Right lobe of liver (tissue), 6 donors: ENCODE data around the gene SLC41A3. TPM values are rescaled to one million over a fixed set of nuclear protein-coding genes. Genes with fewer than 3 reads are reported as not detected.

Experiments
- ATAC-seq, 4 donors: fragments of 200-7000 bp; cut with Tn5 transposase; one replicate each; pipeline ENCODE4 v1.9.1; 2020; ENCODE audit warnings: mild to moderate bottlenecking in 4 of 4, moderate library complexity in 4 of 4
- DNase-seq, 3 donors: peaks; one replicate each; pipeline ENCODE4 v3.0.0-alpha.2; 2020
- H3K27ac ChIP-seq, 3 donors: fragments of 200-600 bp; one replicate each; pipeline ENCODE4 v1.8.0; 2022
- H3K27me3 ChIP-seq, 2 donors: fragments of 200-600 bp; one replicate each; pipeline ENCODE4 v1.8.0; 2022
- H3K36me3 ChIP-seq, 4 donors: fragments of 200-600 bp; sonication (generic) in 1 of 4; one replicate each; pipeline versions ENCODE4 v1.5.1 to v1.8.0; 2017 to 2022; ENCODE audit warnings: control low read depth in 1 of 4
- H3K4me1 ChIP-seq, 4 donors: fragments of 200-600 bp; sonication (generic) in 1 of 4; one replicate each; pipeline versions ENCODE4 v1.5.1 to v1.8.0; 2017 to 2022; ENCODE audit warnings: control low read depth in 1 of 4
- H3K4me3 ChIP-seq, 3 donors: fragments of 200-600 bp; one replicate each; pipeline ENCODE4 v1.8.0; 2022
- H3K9me3 ChIP-seq, 4 donors: fragments of 200-600 bp; sonication (generic) in 1 of 4; one replicate each; pipeline versions ENCODE4 v1.5.1 to v1.8.0; 2017 to 2022; ENCODE audit warnings: control low read depth in 1 of 4
- POLR2A ChIP-seq: fragments of 450-650 bp; IDR thresholded peaks from one replicate; pipeline ENCODE4 v1.6.1; 2017; ENCODE audit warnings: antibody characterized with exemption, mild to moderate bottlenecking
- WGBS: methylation state at CpG from one replicate; pipeline ENCODE4 v1.1.6; 2018; ENCODE audit warnings: low coverage, low lambda C conversion rate; ENCODE audit not compliant: insufficient coverage; ENCODE audit errors: missing lambda C conversion rate; 5-methylcytosine and 5-hydroxymethylcytosine counted together
- intact Hi-C, 2 donors: fragments of 100-400 bp; cut with DNase I; formaldehyde crosslinking; loops; one replicate each; pipeline versions ENCODE4 v1.11.2 to v1.14.1; 2022
- long read RNA-seq: library from polyadenylated mRNA; unstranded; transcript quantifications from one replicate; pipeline ENCODE4 v2.0.0, GENCODE V29; 2019
- total RNA-seq, 6 experiments: library from RNA; depleted of rRNA in 2 of 6; stranded (reverse); fragments of >200 nt in 2 of 6; fragmentation: NEBNext Ultra II Directional in 3 of 6; extraction: Animal tissue kit (Norgen Biotek cat#: 25700) in 3 of 6; gene quantifications; one replicate each; pipeline versions ENCODE4 v1.1.0 to v1.2.4, GENCODE V29; 2016 to 2023
- TF ChIP-seq, protein P1 (sequence below), 4 donors: fragments of 200-600 bp in 3 of 4; fragments of 450-650 bp in 1 of 4; IDR thresholded peaks; one replicate each; pipeline versions ENCODE4 v1.5.1 to v1.8.0; 2016 to 2022; ENCODE audit warnings: antibody characterized with exemption in 4 of 4, mild to moderate bottlenecking in 2 of 4
- donor health status: DM: no; HTN: yes; CAD: no.
- donor health status: DM: no; HTN: no; CAD: no.
- donor health status: DM: no; HTN: no; CAD: no.
- donor health status: DM: no; HTN: yes; CAD: no.
- donor health status: DM: no; HTN: yes; CAD: no.

The SLC41A3 gene
- total RNA-seq, result 10 to 100 TPM; 12.7 to 29.1 (median 15.9) TPM
- long read RNA-seq, partial matches to known transcripts, result 0 of 1 reads
- long read RNA-seq, other reads (novel, unspliced or antisense), result 0 of 1 reads

DNA sequence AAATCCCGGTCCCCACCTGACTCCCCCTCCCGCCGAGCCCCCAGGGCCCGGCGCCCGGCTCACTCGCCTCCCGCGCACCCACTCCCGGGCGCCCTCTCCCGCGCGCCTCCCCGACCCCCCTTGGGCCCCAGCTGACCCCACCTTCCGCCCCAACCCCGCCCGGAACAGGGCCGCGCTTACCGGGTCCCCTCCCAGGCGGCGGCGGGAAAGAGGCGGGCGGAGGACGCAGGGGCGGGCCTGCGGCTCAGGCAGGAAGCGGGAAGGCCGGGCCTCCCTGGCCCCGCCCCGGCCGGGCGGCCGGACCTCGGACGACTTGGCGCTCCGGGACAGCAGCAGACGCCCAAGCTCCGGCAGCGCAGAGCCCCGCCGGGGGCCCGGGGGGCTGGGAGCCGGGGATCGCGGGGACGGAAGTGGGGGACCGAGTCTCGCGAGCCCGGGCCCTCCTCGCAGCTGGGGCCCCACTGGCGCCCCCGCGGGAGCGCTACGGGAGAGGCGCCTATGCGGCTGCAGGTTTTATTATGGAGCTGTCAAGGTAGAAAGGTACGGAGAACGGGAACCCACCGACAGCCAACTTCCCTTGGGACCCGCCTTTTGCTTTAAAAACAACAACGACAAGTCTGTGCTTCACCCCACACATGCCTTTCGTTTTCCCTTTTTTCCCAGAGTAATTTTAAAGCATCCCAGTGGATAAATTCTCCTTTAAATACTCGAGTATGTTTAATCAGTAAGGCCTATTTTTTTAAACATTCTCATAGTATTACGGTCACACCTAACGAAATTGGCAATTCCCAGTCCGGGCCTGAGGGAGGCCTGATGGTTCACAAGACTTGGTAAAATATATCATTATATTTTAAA, at the start of gene SLC41A3:
Gene SLC41A3 (minus strand): TSS at position 212 of the 855 bp plus-strand sequence. CDS start 15,905 bp downstream, outside the sequence.
- no peaks in the 10 kb centered on the region for H3K27me3 ChIP-seq
- TF ChIP-seq, protein P1, sequence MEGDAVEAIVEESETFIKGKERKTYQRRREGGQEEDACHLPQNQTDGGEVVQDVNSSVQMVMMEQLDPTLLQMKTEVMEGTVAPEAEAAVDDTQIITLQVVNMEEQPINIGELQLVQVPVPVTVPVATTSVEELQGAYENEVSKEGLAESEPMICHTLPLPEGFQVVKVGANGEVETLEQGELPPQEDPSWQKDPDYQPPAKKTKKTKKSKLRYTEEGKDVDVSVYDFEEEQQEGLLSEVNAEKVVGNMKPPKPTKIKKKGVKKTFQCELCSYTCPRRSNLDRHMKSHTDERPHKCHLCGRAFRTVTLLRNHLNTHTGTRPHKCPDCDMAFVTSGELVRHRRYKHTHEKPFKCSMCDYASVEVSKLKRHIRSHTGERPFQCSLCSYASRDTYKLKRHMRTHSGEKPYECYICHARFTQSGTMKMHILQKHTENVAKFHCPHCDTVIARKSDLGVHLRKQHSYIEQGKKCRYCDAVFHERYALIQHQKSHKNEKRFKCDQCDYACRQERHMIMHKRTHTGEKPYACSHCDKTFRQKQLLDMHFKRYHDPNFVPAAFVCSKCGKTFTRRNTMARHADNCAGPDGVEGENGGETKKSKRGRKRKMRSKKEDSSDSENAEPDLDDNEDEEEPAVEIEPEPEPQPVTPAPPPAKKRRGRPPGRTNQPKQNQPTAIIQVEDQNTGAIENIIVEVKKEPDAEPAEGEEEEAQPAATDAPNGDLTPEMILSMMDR (IDR thresholded peaks at IDR 0.05), result peak in 3 of 4 donors; percentile 28 to 42 (median 33)
- TF ChIP-seq POLR2A, result peak; percentile 87
- ATAC-seq, result peak; percentile 97 to 99 (median 98)
- H3K4me1 ChIP-seq, result no peaks in the 10 kb centered on the region
- intact Hi-C loops, result no loop called here
- peak; percentile 94 to 95 (median 95) for DNase-seq
- H3K9me3 ChIP-seq, result no peaks in the 10 kb centered on the region
- peak within 1 kb of the TSS; percentile 67 to 86 (median 81) for H3K27ac ChIP-seq
- H3K36me3 ChIP-seq, result no peaks in the 10 kb centered on the region
- peak within 1 kb of the TSS; percentile 67 to 90 (median 78) for H3K4me3 ChIP-seq
- WGBS, result under 1% methylated on average over 7 of the region's 72 CpGs

DNA sequence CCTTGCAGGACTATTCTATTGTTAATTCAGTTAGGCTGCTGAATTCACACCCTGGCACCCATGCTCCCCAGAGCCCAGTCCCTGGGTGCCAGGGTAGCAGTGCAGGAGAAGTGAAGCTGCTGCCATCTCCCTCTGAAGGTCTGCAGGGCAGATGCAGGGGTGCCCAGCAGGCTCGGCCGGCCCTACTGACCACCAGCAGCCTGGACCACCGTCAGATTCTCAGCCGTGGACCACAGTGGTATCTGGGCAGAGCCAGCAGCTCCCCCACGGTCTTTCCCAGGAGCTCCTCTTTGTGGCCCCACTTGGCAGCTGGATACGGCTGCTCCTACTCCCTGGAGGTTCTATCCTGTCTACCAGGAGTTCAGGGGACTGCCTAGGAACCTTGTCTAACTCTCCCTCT, 49.7 kb upstream of the SLC41A3 start:
- TF ChIP-seq, protein P1 (IDR thresholded peaks at IDR 0.05), result no peak
- TF ChIP-seq POLR2A, result no peak
- ATAC-seq (no peak), DNase-seq (peak; percentile 15 to 46 (median 42))
- Histone ChIP-seq H3K27ac (no peak overlapping the region), H3K4me3 (no peak overlapping the region), H3K4me1 (no peaks in the 10 kb centered on the region), H3K36me3 (peaks cover 0 to 98% (median 37%) of the 10 kb centered on the region in 4 donors), H3K9me3 (no peaks in the 10 kb centered on the region), H3K27me3 (no peaks in the 10 kb centered on the region)
- intact Hi-C loops, result loop anchor here (10.0 kb wide), 2 partner anchors 71 to 261 kb away; partner anchors contain the start of gene CFAP100 (in 1 of the 2)
- WGBS, result 80% methylated on average over 1 of the region's 6 CpGs

DNA sequence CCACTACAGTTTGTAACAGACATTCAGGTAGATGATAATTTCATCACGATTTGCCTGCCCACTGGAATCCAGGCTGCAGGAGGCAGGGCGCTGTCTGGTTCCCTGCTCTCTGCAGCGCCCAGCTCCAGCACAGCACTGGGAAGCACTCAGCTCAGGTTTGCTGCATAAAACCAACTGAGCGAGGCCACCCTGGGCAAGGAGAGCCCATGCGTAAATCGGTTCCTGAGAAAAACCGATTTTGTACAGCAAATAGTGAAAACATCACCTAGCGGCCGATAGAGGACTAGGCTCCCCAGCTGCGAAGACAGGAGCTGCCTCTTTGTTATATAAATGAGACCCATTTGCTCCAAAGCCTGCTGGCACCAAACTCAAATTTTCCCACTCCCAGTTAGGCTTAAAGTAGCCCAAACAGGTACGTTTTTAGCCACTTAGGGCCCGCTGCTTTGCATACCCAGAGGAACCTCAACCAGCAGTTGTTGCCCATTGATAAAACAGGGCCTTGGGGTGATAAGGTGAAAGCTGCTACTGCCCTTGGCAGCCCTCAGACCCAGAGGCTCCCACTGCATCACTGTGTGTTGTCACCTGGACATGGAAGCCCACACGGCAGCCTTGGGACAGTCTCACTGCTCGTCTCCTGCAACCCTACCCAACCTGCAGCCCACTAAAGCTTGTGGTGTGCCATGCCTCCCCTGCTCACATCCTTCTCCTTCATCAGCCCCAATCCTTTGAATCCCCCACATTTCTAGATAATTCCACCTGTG, 49.0 kb upstream of the SLC41A3 start:
- DNase-seq, result peak; percentile 3 to 40 (median 33)
- no peaks in the 10 kb centered on the region for H3K27me3 ChIP-seq
- 61% methylated on average over 9 of the region's 14 CpGs for WGBS
- intact Hi-C loops, result loop anchor here (10.0 kb wide), 2 partner anchors 72 to 262 kb away; partner anchors contain the start of gene CFAP100 (in 1 of the 2)
- no peak overlapping the region for H3K4me3 ChIP-seq
- peaks cover 0 to 95% (median 36%) of the 10 kb centered on the region in 4 donors for H3K36me3 ChIP-seq
- no peaks in the 10 kb centered on the region for H3K9me3 ChIP-seq
- no peak for ATAC-seq
- no peaks in the 10 kb centered on the region for H3K4me1 ChIP-seq
- no peak for TF ChIP-seq POLR2A
- TF ChIP-seq, protein P1 (IDR thresholded peaks at IDR 0.05), result no peak
- no peak overlapping the region for H3K27ac ChIP-seq
